ENCODE data around the gene FBLN1. TPM values are rescaled to one million over a fixed set of nuclear protein-coding genes. Genes with fewer than 3 reads are reported as not detected.
A peak's percentile ranks its signal among the peaks of the same experiment; 100 is the strongest.

FBLN1 gene
- total RNA-seq, 2 donors from 2014 or later = 587 to 972 TPM

GRCh38 chr22:45644714-45645113 is 142.0 kb downstream of the FBLN1 start:
- Histone ChIP-seq H3K9me3 (no peaks in the 10 kb centered on the region), H3K4me3 (no peak overlapping the region), H3K36me3 (no peaks in the 10 kb centered on the region), H3K27me3 (replicated peaks; ENCODE audit: insufficient read depth) (no peaks in the 10 kb centered on the region), H3K27ac (no peak overlapping the region), H3K4me1 (ENCODE audit: control insufficient read depth in 1 of 2, low read depth in 2 of 2) (peaks cover 0 to 8% of the 10 kb centered on the region in 2 donors)
- TF ChIP-seq CTCF (IDR thresholded peaks at IDR 0.05) = no peak
- DNase-seq (ENCODE audit: low spot score) = no peak
- ATAC-seq (ENCODE audit: insufficient number of reproducible peaks, low FRiP score, low read depth) = no peak

DNA sequence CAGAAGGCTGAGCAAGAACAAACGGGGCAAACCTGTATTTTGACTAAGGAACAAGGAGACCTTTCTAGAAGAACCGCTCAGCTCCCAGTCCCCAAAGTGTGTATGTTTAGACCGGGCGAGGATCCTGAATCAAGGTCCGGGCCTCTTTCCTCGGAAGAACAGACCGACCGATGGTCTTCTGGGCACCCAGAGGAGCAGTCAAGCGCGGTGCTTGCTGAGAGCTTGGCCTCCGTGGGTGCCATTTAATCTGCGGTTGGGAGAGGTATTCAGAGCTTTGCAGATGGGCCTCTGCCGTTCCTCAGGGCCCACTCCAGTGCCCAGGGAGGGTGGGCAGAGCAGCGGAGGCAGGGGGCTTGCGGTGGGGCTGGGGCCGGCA is 142.5 kb downstream of the FBLN1 start:
- Histone ChIP-seq H3K4me1 (ENCODE audit: control insufficient read depth in 1 of 2, low read depth in 2 of 2) (peaks cover 0 to 8% of the 10 kb centered on the region in 2 donors), H3K4me3 (no peak overlapping the region), H3K27me3 (replicated peaks; ENCODE audit: insufficient read depth) (no peaks in the 10 kb centered on the region), H3K36me3 (no peaks in the 10 kb centered on the region), H3K9me3 (no peaks in the 10 kb centered on the region), H3K27ac (no peak overlapping the region)
- DNase-seq (ENCODE audit: low spot score) (no peak), ATAC-seq (ENCODE audit: insufficient number of reproducible peaks, low FRiP score, low read depth) (no peak)
- TF ChIP-seq CTCF (IDR thresholded peaks at IDR 0.05) = no peak

DNA sequence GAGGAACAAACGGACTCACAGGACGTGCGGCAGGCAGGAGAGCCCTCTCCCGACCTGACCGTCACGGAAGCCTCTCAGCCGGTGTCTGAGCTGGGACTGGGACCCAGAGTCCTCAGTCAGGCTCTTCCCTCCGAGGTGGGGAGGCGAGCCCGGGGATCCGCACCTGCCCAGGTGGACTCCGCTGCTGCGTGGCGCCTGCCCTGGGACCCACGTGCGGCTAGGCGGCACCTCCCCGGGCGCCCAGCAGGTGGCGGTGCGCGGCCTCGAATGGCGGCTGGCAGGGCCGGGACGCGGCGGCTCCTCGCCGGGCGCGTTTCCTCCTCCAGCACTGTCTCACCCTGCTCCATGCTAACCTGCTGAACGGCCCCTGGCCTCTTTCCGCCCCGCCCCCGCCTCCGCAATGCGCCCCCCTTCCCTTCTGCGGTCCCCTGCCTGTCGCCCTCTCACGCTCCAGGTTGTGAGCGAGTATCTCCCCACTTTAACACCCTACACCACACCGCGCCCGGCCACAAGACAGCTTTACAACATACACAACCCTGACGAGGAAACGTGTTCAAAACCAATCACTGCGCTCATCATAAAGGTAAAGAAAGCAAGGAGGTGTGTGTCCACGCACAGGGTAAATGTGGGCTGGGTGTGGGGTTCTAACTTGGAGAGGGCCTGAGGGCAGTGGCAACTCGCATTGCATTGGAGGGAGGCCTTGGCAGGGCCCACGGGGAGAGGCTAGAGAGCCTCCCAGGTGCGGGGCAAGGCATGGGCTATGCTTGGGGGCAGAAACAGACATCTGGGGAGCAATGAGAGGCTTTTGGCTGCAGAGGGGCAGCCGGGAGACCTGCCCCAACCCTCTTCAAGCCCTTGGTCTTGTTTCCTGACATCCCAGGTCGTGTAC is 143.1 kb downstream of the FBLN1 start:
- no peaks in the 10 kb centered on the region for H3K9me3 ChIP-seq
- no peaks in the 10 kb centered on the region for H3K36me3 ChIP-seq
- TF ChIP-seq CTCF (IDR thresholded peaks at IDR 0.05) = peak; percentile 99
- DNase-seq (ENCODE audit: low spot score) (no peak), ATAC-seq (ENCODE audit: insufficient number of reproducible peaks, low FRiP score, low read depth) (no peak)
- peak overlapping the region; percentile 15 for H3K4me3 ChIP-seq
- H3K27me3 ChIP-seq (replicated peaks; ENCODE audit: insufficient read depth) = no peaks in the 10 kb centered on the region
- H3K4me1 ChIP-seq (ENCODE audit: control insufficient read depth in 1 of 2, low read depth in 2 of 2) = peaks cover 0 to 8% of the 10 kb centered on the region in 2 donors
- no peak overlapping the region for H3K27ac ChIP-seq

DNA sequence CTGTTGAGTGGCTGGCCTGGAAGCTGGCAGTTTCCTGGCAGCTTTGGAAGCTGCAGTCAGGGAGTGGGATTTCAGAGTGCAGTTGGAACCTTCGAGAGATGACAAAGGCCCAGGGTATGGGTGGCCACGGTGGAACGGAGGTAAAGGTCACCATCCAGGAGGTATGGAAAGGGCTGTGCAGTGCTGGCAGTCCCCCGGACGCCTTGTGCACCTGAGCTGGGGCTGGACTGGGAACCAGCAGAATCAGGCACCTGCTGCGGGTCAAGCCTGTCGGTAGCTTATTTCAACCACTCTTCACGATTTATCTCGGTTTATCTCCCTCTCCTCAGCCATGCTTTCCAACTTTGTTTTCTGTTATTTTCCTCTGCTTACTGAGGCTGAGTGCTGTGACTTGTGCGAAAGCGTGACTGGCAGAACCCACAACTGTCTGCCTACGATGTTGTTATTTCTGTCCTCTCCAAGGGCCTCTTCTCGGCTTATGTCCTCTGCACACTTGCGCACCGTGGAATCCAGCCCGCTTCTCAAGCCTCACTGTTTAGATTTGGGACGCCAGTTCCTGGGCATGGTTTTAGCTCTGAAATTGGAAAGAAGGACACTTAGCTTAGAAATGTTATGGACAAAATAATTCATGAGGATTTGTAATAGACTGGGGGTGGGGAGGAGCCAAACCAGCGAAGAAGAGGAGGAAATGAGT is 145.0 kb downstream of the FBLN1 start:
- no peak for TF ChIP-seq CTCF (IDR thresholded peaks at IDR 0.05)

More for the DNA sequence above, 145.0 kb downstream of the FBLN1 start:
- no peaks in the 10 kb centered on the region for H3K27me3 ChIP-seq (replicated peaks; ENCODE audit: insufficient read depth)
- no peak overlapping the region for H3K4me3 ChIP-seq
- no peak for DNase-seq (ENCODE audit: low spot score)
- ATAC-seq (ENCODE audit: insufficient number of reproducible peaks, low FRiP score, low read depth) = no peak
- no peak overlapping the region for H3K27ac ChIP-seq
- peaks cover 0 to 8% of the 10 kb centered on the region in 2 donors for H3K4me1 ChIP-seq (ENCODE audit: control insufficient read depth in 1 of 2, low read depth in 2 of 2)
- no peaks in the 10 kb centered on the region for H3K36me3 ChIP-seq
- no peaks in the 10 kb centered on the region for H3K9me3 ChIP-seq
